AG04449 (cell line): Measurements from ENCODE around the gene ANKRD16.

Experiments used
- CTCF ChIA-PET: fragments of 350-600 bp; formaldehyde crosslinking; extraction: SDS; loops from one replicate; lab custom pipeline; 2021; ENCODE audit warnings: antibody characterized with exemption; lab: Yijun Ruan, JAX
- POLR2A ChIA-PET: fragments of 400-600, 350-600 bp; formaldehyde crosslinking; extraction: SDS; loops from one replicate; lab custom pipeline; 2020; ENCODE audit warnings: antibody characterized with exemption, inconsistent platforms; lab: Yijun Ruan, JAX
- DNase-seq: peaks from one replicate; pipeline ENCODE4 v3.0.0-alpha.2; 2010; ENCODE audit warnings: low read depth, low spot score
- H3K4me3 ChIP-seq: 2 replicates; pipeline ENCODE4 v1.5.1; 2011; ENCODE audit warnings: low read depth, mild to moderate bottlenecking, control low read depth, low read length
- TF ChIP-seq, protein P1 (sequence below): IDR thresholded peaks from one replicate; pipeline ENCODE4 v1.5.1; 2011; ENCODE audit warnings: mild to moderate bottlenecking, moderate library complexity, low read length, control low read depth, inconsistent platforms; ENCODE audit not compliant: insufficient read depth; ENCODE audit errors: missing control alignments

The ANKRD16 gene

DNA sequence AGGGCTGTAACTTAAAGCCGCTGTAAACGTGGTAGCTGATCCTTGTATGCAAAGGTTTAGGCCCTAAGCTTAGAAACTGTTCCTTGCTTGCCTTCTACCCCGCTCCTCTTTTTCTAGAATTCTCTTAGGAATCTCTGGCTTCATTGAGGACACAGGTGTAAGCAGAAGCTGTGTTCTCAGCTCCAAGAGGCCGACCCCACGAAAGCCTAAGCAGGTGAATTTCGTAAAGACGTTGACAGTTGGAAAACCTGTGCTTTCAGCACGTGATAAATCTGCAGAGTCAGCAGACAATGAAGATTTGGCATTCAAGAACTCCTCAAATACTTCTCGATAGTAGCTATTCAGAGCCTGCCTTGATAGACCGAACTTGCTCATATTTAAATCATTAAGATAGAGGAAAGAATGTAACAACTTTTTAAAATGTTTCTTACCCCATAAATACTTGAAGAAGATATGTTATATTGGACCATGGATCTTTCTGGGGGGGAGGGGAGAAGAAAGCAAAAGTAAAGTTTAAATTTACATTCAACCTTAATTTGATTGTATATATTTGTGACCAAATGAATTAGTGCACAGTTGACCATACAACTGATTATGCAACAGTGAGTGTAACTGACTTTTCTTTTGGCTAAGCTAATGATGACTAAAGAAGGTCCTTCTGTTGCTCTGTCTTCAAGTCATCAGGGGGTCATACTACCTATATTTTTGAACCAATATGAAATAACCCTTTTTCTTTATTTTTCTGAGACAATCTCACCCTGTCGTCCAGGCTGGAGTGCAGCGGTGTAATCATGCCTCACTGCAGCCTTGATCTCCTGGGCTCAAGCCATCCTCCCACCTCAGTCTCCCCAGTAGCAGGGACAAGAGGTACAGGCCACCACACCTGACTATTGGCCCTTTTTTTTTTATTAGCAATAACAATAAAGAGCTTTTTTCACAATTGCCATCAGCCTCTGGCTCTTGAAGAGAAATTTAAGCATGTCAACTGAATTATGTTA, 75.3 kb downstream of the ANKRD16 start:
- no peak for DNase-seq
- TF ChIP-seq, protein P1, sequence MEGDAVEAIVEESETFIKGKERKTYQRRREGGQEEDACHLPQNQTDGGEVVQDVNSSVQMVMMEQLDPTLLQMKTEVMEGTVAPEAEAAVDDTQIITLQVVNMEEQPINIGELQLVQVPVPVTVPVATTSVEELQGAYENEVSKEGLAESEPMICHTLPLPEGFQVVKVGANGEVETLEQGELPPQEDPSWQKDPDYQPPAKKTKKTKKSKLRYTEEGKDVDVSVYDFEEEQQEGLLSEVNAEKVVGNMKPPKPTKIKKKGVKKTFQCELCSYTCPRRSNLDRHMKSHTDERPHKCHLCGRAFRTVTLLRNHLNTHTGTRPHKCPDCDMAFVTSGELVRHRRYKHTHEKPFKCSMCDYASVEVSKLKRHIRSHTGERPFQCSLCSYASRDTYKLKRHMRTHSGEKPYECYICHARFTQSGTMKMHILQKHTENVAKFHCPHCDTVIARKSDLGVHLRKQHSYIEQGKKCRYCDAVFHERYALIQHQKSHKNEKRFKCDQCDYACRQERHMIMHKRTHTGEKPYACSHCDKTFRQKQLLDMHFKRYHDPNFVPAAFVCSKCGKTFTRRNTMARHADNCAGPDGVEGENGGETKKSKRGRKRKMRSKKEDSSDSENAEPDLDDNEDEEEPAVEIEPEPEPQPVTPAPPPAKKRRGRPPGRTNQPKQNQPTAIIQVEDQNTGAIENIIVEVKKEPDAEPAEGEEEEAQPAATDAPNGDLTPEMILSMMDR, result no peak
- peak overlapping the region; percentile 69 for H3K4me3 ChIP-seq
- CTCF ChIA-PET, result interaction anchor here (0.7 to 3.4 kb wide), 6 partner anchors 7 to 999 kb away, joined by 3 to 17 read pairs (median 5); partner anchors contain the start of genes ANKRD16 and FBH1
- POLR2A ChIA-PET, result interaction anchor here (1.1 to 1.8 kb wide), 3 partner anchors 12 to 30 kb away, joined by 4 to 5 read pairs (median 5); no protein-coding TSS in a partner anchor

DNA sequence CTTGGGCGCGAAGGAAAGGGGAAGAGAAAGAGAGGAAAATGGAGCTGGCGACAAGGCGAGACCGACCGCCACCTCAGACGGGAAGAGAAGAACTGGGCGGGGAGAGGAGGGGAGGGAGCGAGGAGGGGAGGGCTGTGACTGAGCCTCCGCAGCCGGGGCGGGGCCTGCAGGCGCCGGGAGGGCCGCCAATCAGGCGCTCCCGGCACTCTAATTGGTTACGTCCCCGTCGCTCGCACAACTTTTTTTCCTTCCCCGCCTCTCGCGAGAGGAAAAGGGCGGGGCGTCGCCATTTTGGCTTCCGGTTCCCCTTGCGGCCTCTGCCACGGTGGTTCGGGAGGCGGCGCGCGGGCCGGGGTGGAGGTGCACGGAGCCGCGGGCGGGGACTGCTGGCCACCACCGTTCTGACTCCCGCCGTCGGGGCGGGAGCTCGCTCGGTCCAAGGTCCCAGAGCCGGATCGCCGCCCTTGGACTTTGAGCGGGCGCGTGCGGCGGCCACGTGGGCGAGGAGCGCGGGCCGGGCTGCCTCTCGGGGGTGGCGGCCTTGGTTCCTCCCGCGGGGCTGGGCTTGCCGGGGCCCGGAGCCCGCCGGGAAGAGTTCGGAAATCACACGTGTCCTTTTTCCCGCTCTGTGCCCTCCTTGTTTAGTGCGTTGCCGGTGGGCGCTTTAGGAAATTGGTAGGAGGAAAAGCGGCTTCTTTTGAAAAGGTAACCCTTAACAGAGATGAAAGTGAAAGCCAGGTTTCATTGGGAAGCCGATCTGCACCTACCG, 76.2 kb downstream of the ANKRD16 start, which contains the start of gene GDI2:
TSS of gene GDI2 (minus strand) at position 94 of the 769 bp plus-strand sequence. CDS start 176 bp downstream, outside the sequence.
- DNase-seq, result peak; percentile 70
- H3K4me3 ChIP-seq, result peak within 1 kb of the TSS; percentile 94
- TF ChIP-seq, protein P1, result no peak
- CTCF ChIA-PET, result interaction anchor here (0.7 to 3.4 kb wide), 6 partner anchors 8 to 999 kb away, joined by 3 to 17 read pairs (median 5); partner anchors contain the start of genes ANKRD16 and FBH1
- POLR2A ChIA-PET, result interaction anchor here (0.7 to 1.8 kb wide), 7 partner anchors 11 to 76 kb away, joined by 3 to 9 read pairs (median 4); partner anchors contain the start of genes ANKRD16 and FBH1

DNA sequence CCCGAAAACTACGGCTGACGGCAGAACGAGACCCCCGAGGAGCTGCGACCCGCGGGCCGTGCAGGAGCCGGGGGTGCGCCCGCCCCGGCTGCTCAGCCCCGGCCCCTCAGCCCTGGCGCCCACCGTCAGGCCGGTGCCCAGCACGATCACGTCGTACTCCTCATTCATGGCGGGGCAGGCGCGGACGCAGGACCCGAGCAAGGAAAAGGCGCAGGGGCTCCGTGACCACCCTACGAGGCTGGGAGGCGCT, 76.7 kb downstream of the ANKRD16 start:
- DNase-seq, result no peak
- TF ChIP-seq, protein P1, result no peak
- ChIA-PET POLR2A (interaction anchor here (0.7 to 1.8 kb wide), 7 partner anchors 11 to 77 kb away, joined by 3 to 9 read pairs (median 4); partner anchors contain the start of genes ANKRD16 and FBH1), CTCF (interaction anchor here (0.9 to 3.4 kb wide), 4 partner anchors 9 to 998 kb away, joined by 4 to 17 read pairs (median 5); partner anchors contain the start of genes ANKRD16 and FBH1)
- H3K4me3 ChIP-seq, result peak overlapping the region; percentile 94

DNA sequence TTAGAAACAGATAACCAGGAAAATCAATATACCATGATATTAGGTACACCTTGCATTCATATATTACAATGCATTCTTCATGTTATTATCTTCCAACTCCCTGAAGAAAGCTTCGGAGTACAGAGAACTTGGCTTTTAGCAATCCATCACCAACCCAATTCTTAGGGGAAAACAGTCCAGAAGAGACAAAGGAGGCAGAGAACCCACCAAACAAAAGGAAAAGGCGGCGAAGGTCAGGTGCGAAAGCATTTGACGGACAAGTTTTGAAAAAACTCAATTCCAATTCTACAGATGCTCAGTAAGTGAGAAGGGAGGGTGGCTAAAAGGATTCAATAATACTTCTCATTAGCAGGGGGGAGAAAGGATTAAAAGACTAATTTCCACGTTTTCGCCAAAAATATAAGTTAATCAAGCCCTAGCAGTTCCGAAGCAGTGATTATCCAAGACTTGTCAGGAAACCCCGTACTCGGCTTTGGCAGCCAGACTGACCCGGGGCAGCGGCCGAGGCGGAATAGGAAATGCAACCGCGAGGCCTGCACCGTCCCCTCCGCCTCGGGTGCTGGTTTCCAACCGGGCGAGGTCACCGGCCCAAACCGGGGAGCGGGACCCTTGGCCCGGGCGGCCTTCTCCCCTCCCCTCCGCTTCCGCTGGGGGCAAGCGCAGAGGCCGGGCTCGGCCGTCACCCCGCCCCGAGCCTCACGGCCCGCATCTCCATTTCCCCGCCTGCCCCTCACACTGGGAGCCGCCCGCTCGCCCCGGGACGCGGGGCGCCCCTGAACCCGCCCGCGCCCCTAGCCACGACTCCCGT, 77.2 kb downstream of the ANKRD16 start:
- H3K4me3 ChIP-seq, result peak overlapping the region; percentile 94
- DNase-seq, result no peak
- CTCF ChIA-PET, result interaction anchor here (1.4 to 3.9 kb wide), 4 partner anchors 9 to 998 kb away, joined by 5 to 21 read pairs (median 11); no protein-coding TSS in a partner anchor
- POLR2A ChIA-PET, result interaction anchor here (0.9 to 1.8 kb wide), 5 partner anchors 14 to 77 kb away, joined by 3 to 9 read pairs (median 4); partner anchors contain the start of genes ANKRD16 and FBH1
- TF ChIP-seq, protein P1, result no peak
